ENCODE results near the gene OR51A7.

The OR51A7 gene

DNA sequence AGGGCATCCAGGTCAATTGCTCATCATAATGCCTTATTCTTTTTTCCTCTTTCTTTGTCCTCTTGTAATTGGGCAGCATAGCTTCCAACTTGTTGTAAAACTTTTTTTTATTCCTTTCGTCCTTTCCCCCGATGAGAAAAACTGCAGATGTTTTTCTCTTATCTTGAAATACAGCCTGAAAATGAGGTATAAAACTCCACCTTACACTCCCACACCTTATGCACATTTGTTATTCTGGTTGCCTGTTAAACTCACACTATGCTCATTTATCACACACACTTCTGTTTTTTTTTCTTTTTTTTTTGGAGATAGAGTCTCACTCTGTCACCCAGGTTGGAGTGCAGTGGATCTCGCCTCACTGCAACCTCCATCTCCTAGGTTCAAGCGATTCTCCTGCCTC is 53.8 kb downstream of the OR51A7 start:
- no peak for DNase-seq (ENCODE audit: low spot score)
